ENCODE measurements around the gene ID1. TPM values are rescaled to one million over a fixed set of nuclear protein-coding genes. Genes with fewer than 3 reads are reported as not detected.

The ID1 gene
- total and polyA plus RNA-seq, 12 donors, result 42.8 to 551 (median 125) TPM

DNA sequence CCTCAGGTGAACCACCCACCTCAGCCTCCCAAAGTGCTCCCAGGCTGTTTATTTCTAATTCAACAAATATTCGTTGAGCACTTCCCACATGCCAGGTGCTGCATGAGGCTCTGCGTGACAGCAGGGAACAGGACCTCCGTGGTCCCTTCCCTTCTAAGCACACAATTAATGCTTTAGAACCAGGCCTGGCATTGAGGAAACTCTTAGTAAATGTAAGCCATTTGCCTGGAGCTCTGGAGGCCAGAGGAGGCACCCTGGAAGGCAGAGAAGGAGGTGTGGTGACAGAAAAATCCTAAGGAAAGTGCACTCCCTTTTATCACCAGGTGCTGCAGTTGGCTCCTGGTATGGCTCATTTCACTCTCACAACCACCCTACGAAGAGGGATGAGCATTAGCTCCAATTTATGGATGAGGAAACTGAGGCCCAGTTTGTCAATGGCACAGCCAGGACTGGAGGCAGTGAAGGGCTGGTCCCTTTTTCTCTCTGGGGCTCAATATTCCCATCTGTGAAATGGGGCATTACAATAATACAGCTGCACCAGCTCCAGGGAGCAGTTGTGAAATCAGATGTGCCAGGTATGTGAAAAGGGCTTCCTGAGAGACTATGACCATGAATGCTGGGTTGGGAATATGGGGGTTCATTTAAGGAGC lies 8.1 kb upstream of the ID1 start:
- peaks cover 9 to 41% (median 24%) of the 10 kb centered on the region in 9 donors for H3K4me1 ChIP-seq
- WGBS, 2 donors, result 66 to 74% methylated on average over 4 of the region's 4 CpGs
- H3K9me3 ChIP-seq, result no peaks in the 10 kb centered on the region
- no peak overlapping the region for H3K4me3 ChIP-seq
- TF ChIP-seq, protein P1, sequence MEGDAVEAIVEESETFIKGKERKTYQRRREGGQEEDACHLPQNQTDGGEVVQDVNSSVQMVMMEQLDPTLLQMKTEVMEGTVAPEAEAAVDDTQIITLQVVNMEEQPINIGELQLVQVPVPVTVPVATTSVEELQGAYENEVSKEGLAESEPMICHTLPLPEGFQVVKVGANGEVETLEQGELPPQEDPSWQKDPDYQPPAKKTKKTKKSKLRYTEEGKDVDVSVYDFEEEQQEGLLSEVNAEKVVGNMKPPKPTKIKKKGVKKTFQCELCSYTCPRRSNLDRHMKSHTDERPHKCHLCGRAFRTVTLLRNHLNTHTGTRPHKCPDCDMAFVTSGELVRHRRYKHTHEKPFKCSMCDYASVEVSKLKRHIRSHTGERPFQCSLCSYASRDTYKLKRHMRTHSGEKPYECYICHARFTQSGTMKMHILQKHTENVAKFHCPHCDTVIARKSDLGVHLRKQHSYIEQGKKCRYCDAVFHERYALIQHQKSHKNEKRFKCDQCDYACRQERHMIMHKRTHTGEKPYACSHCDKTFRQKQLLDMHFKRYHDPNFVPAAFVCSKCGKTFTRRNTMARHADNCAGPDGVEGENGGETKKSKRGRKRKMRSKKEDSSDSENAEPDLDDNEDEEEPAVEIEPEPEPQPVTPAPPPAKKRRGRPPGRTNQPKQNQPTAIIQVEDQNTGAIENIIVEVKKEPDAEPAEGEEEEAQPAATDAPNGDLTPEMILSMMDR (IDR thresholded peaks at IDR 0.05), result no peak
- H3K36me3 ChIP-seq, result no peaks in the 10 kb centered on the region
- peak overlapping the region; percentile 70 to 98 (median 89) for H3K27ac ChIP-seq
- no peaks in the 10 kb centered on the region for H3K27me3 ChIP-seq
- intact Hi-C loops (cut with DNase I), result loop anchor here in 1 of 10 donors (1.0 kb wide), 1 partner anchor 7 kb away; no protein-coding TSS in a partner anchor
- DNase-seq, result no peak
- ATAC-seq, result no peak

DNA sequence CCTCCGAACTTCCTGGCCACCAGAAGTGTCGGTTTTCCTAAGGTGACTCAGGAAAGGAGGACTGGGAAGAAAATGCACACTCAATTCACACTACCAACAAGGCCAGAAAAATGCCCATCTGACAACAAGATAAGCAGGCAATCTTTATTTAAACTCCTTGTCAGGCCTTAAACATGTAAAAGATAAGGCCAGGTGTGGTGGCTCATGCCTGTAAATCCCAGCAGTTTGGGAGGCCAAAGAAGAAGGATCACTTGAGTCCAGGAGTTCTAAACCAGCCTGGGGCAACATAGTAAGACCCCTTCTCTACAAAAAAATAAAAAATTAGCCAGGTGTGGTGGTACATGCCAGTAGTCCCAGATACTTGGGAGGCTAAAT lies 7.6 kb upstream of the ID1 start:
- H3K9me3 ChIP-seq, result no peaks in the 10 kb centered on the region
- H3K4me1 ChIP-seq, result peaks cover 9 to 41% (median 24%) of the 10 kb centered on the region in 9 donors
- peak overlapping the region in 9 of 10 donors; percentile 82 to 98 (median 89) for H3K27ac ChIP-seq
- ATAC-seq (no peak), DNase-seq (no peak)
- no peaks in the 10 kb centered on the region for H3K27me3 ChIP-seq
- TF ChIP-seq, protein P1 (IDR thresholded peaks at IDR 0.05), result no peak
- no peaks in the 10 kb centered on the region for H3K36me3 ChIP-seq
- intact Hi-C loops (cut with DNase I), result no loop called here
- 79 to 88% methylated on average over 2 of the region's 2 CpGs for WGBS, 2 donors
- no peak overlapping the region for H3K4me3 ChIP-seq

DNA sequence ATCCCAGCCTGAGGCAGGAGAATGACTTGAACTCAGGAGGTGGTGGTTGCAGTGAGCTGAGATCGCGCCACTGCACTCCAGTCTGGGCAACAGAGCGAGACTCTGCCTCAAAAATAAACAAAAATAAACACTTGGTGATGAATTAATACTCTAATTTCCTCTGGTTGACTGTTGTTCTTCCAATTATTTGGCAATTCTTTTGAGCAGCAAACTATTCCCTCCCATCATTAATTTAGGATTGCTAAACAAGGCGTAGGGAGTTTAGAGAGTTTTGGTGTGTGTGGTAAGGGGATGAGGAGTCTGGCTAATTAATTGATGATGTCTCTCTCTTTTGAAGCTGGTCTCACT lies 2.7 kb upstream of the ID1 start:
- WGBS, 2 donors, result 94 to 95% methylated on average over 4 of the region's 4 CpGs
- Histone ChIP-seq H3K27ac (peak overlapping the region in 7 of 10 donors; percentile 12 to 99 (median 95)), H3K36me3 (peaks cover 0 to 14% (median 0%) of the 10 kb centered on the region in 9 donors), H3K27me3 (peaks cover 0 to 24% (median 0%) of the 10 kb centered on the region in 7 donors), H3K4me3 (no peak overlapping the region), H3K9me3 (no peaks in the 10 kb centered on the region), H3K4me1 (peaks cover 0 to 45% (median 14%) of the 10 kb centered on the region in 9 donors)
- no peak for ATAC-seq
- DNase-seq, result no peak
- intact Hi-C loops (cut with DNase I), result no loop called here
- TF ChIP-seq, protein P1 (IDR thresholded peaks at IDR 0.05), result no peak

DNA sequence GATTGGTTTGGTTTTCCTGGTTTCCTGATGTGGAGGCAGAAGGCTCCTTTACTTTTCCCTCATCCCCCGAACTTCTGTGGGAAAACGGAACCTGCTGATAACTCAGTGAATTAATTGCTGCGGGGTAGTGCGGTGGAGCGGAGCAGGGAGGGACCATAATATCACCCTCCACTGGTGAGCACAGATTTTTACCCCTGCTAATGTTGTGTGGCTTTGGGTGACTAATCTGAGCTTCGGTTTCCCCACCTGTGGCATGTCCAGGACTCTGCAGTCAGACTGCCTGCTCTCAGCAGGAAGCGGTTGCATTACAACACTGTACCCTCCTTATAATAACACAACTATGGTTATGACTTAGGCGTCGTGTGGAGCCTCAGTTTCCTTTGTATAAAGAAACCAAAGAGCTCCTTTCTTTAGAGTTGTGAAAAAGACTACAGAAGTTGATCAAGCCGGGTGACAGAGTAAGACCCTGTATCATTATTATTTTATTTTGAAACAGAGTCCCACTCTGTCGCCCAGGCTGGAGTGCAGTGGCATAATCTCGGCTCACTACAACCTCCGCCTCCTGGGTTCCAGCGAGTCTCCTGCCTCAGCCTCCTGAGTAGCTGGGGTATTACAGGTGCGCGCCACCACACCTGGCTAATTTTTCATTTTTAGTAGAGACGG lies 2.2 kb upstream of the ID1 start:
- Histone ChIP-seq H3K27me3 (peaks cover 0 to 28% (median 0%) of the 10 kb centered on the region in 7 donors), H3K36me3 (peaks cover 0 to 14% (median 0%) of the 10 kb centered on the region in 9 donors), H3K27ac (peak overlapping the region in 9 of 10 donors; percentile 12 to 99 (median 95)), H3K4me3 (no peak overlapping the region), H3K4me1 (peaks cover 0 to 49% (median 14%) of the 10 kb centered on the region in 9 donors), H3K9me3 (no peaks in the 10 kb centered on the region)
- TF ChIP-seq, protein P1 (IDR thresholded peaks at IDR 0.05), result no peak
- DNase-seq, result no peak
- no peak for ATAC-seq
- intact Hi-C loops (cut with DNase I), result no loop called here
- WGBS, 2 donors, result 73 to 80% methylated on average over 17 of the region's 17 CpGs
